ENCODE measurements around the gene DHPS.

DNA sequence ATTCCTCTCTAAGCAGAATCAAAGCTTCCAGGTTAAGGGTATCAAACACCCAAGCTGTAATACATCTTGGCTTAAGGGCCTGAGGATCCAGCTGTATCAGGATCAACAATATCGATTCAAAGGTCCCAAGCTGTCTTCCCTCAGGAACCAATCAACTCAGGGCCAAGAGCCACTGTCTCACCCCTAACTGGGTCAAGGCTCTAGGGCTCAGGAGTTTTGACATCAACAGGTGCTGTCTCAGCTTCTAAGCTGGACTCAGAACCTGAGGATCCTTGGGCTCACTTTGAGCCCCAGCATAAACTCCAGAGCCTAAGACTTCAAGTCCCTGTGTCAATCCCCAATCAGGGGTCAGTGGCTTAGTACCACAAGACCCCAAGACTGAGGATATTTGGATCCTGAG, 13.8 kb upstream of the DHPS start:
- TF ChIP-seq, protein P1, sequence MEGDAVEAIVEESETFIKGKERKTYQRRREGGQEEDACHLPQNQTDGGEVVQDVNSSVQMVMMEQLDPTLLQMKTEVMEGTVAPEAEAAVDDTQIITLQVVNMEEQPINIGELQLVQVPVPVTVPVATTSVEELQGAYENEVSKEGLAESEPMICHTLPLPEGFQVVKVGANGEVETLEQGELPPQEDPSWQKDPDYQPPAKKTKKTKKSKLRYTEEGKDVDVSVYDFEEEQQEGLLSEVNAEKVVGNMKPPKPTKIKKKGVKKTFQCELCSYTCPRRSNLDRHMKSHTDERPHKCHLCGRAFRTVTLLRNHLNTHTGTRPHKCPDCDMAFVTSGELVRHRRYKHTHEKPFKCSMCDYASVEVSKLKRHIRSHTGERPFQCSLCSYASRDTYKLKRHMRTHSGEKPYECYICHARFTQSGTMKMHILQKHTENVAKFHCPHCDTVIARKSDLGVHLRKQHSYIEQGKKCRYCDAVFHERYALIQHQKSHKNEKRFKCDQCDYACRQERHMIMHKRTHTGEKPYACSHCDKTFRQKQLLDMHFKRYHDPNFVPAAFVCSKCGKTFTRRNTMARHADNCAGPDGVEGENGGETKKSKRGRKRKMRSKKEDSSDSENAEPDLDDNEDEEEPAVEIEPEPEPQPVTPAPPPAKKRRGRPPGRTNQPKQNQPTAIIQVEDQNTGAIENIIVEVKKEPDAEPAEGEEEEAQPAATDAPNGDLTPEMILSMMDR (conservative IDR thresholded peaks at IDR 0.05; ENCODE audit: low read depth, low read length) = no peak
- TF ChIP-seq EZH2 (IDR thresholded peaks at IDR 0.05; ENCODE audit: low read length, unreplicated experiment) = no peak
- no peak for TF ChIP-seq EZH2phosphoT487 (IDR thresholded peaks at IDR 0.05; ENCODE audit: borderline replicate concordance, low read length)
